Stimulated activated CD4-positive, alpha-beta T cell treated with anti-CD3 and anti-CD28 coated beads, Interleukin-4, amount 100 ng/mL, for 1 hour (primary cell): ENCODE measurements around the gene RRBP1.

ENCODE experiments used
- DNase-seq: peaks from one replicate; pipeline ENCODE4 v3.0.0-alpha.2; 2020

The RRBP1 gene

GRCh38 chr20:17566345-17566744 lies 115.7 kb downstream of the RRBP1 start:
- no peak for DNase-seq

GRCh38 chr20:17565169-17565845 lies 116.7 kb downstream of the RRBP1 start:
- DNase-seq = no peak
